Mesodermal cell (in vitro differentiated cells): ENCODE measurements around the gene SULT4A1.

Source experiments
- H3K27ac ChIP-seq: 2 replicates; pipeline ENCODE4 v1.7.0; 2013; ENCODE audit warnings: mild to moderate bottlenecking, low read depth, low read length, moderate library complexity; ENCODE audit not compliant: severe bottlenecking
- H3K36me3 ChIP-seq: 2 replicates; pipeline ENCODE4 v1.7.1; 2013; ENCODE audit warnings: mild to moderate bottlenecking, low read length, moderate library complexity; ENCODE audit not compliant: control insufficient read depth, insufficient read depth
- H3K4me1 ChIP-seq: one replicate; pipeline ENCODE4 v1.7.1; 2013; ENCODE audit warnings: mild to moderate bottlenecking, low read length; ENCODE audit not compliant: insufficient read depth, control insufficient read depth, poor library complexity, severe bottlenecking
- H3K4me3 ChIP-seq: 2 replicates; pipeline ENCODE4 v1.7.0; 2013; ENCODE audit warnings: low read length, control low read depth, mild to moderate bottlenecking; ENCODE audit not compliant: insufficient read depth, poor library complexity, severe bottlenecking; ENCODE audit errors: extremely low read depth
- H3K9me3 ChIP-seq: 2 replicates; pipeline ENCODE4 v1.7.1; 2013; ENCODE audit warnings: mild to moderate bottlenecking, low read length, moderate library complexity; ENCODE audit not compliant: control insufficient read depth
- WGBS, 2 experiments: methylation state at CpG; one replicate each; pipeline ENCODE4 v1.1.5; 2013; ENCODE audit warnings: missing lambda C conversion rate in 2 of 2; ENCODE audit not compliant: insufficient coverage in 2 of 2; 5-methylcytosine and 5-hydroxymethylcytosine counted together

SULT4A1 gene

DNA sequence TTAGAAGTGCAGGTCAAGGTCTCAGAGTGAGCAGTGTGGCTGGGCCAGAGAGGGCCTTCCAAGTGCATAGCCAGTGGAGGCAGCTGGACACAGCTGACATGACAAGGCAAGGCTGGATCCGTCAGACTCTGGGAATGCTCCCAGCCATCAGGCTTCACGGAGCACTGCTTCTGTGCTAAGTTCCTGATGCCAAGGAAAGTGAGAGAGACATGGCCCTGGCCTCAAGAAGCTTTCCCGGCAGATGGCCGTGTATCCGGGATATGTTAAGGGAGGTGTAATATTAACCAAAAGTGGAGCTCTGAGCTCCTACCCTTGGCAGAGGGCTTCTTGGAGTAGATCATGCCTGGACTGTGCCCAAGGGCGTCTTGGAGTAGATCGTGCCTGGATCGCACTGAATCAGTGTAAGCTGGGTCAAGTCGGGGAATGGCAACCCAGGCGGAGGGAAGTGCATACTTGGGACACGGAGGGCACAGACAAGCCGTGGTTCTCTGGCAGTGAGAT lies 42.8 kb downstream of the SULT4A1 start:
- Histone ChIP-seq H3K36me3 (no peaks in the 10 kb centered on the region), H3K4me1 (no peaks in the 10 kb centered on the region)
- 94 to 96% methylated on average over 9 to 12 of the region's 12 CpGs for WGBS, 2 experiments

DNA sequence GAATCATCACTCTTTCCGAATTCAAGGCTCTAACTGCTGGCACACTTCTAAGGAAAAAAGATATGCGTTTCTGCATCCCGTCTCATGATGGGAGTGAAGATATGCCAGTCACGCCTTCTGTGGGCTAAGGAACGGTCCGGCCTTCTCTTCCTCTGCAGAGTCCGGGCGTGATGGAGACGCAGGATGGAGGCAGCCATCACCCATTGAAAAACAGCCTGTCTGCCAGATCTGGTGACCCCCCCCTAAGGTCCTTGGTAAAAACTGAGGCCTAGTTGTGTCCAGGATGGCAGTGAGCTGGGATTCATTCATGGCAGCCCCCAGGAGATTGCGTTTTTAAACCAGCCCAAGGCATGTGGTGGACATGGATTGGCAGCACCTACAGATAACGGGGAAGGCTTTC lies 43.3 kb downstream of the SULT4A1 start:
- H3K4me3 ChIP-seq: no peak overlapping the region
- no peaks in the 10 kb centered on the region for H3K9me3 ChIP-seq
- peaks cover 2% of the 10 kb centered on the region for H3K36me3 ChIP-seq
- no peak overlapping the region for H3K27ac ChIP-seq
- WGBS, 2 experiments: 94 to 95% methylated on average over 9 to 11 of the region's 11 CpGs
- no peaks in the 10 kb centered on the region for H3K4me1 ChIP-seq

More for the DNA sequence above, 42.8 kb downstream of the SULT4A1 start:
- Histone ChIP-seq H3K9me3 (no peaks in the 10 kb centered on the region), H3K4me3 (no peak overlapping the region), H3K27ac (no peak overlapping the region)

DNA sequence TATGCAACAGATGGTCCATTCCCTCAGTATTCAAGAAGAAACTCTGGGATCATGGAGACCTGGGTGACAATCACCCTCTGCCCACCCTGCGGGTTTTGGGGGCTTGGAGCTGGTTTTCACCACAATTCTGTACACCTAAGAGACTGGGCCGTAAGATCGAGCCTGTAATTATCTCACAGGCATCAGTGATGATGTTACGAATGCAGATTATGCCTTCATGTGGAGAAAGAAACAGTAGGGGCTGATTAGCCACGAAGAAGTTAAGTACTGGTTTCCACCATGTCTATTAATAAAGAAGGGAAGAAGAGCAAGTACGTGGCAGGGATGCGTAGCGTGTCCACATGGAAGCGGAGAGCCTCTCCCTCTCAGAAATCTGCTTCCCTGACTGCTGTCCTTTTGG lies 44.9 kb downstream of the SULT4A1 start:
- WGBS, 2 experiments: 94 to 95% methylated on average over 5 to 9 of the region's 9 CpGs
- no peak overlapping the region for H3K4me3 ChIP-seq
- peaks cover 5% of the 10 kb centered on the region for H3K4me1 ChIP-seq
- H3K27ac ChIP-seq: no peak overlapping the region
- peaks cover 2% of the 10 kb centered on the region for H3K36me3 ChIP-seq
- H3K9me3 ChIP-seq: no peaks in the 10 kb centered on the region

DNA sequence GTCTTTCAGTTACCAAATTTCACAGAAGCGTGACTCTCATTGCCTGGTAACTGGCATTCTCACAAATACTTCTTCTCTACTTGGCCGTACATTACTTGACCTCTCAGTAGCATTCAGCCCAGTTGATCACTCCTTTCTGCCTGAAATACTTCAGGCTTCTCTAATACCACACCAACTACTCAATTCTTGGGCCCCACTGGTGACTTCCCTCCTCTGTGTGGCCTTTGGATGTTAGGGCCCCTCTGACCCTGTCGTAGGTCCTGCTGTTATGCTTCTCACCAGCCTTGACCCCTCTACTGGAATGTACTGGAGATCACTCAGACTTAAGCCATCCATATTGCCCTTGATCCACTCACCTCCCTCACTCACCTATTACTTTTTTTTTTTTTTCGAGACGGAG lies 48.0 kb downstream of the SULT4A1 start:
- WGBS, 2 experiments: 97 to 100% methylated on average over 4 to 5 of the region's 5 CpGs
- Histone ChIP-seq H3K9me3 (no peaks in the 10 kb centered on the region), H3K4me3 (no peak overlapping the region), H3K27ac (no peak overlapping the region), H3K36me3 (peaks cover 2% of the 10 kb centered on the region), H3K4me1 (peaks cover 5% of the 10 kb centered on the region)

DNA sequence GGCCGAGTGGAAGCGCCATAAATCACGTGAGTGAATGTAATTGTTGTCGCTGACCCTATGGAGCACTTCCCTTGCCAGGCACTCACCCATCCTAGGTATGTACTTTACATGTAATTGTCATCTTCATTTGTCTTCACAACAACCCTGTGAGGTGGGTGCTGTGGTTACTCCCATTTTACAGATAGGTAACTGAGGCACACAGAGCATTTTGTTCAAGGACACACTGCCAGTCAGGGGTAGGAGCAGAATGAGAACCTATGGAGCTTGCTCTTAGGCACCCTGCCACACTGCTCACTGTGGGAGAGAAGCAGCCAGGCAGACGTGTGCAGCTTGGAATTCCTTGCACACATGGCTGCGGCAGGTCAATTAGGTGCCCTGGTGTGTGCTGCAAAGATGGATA lies 49.4 kb downstream of the SULT4A1 start:
- 70 to 71% methylated on average over 2 of the region's 6 CpGs for WGBS, 2 experiments
- peak overlapping the region; percentile 76 for H3K4me3 ChIP-seq
- no peak overlapping the region for H3K27ac ChIP-seq
- peaks cover 5% of the 10 kb centered on the region for H3K4me1 ChIP-seq
- no peaks in the 10 kb centered on the region for H3K9me3 ChIP-seq
- peaks cover 2% of the 10 kb centered on the region for H3K36me3 ChIP-seq

DNA sequence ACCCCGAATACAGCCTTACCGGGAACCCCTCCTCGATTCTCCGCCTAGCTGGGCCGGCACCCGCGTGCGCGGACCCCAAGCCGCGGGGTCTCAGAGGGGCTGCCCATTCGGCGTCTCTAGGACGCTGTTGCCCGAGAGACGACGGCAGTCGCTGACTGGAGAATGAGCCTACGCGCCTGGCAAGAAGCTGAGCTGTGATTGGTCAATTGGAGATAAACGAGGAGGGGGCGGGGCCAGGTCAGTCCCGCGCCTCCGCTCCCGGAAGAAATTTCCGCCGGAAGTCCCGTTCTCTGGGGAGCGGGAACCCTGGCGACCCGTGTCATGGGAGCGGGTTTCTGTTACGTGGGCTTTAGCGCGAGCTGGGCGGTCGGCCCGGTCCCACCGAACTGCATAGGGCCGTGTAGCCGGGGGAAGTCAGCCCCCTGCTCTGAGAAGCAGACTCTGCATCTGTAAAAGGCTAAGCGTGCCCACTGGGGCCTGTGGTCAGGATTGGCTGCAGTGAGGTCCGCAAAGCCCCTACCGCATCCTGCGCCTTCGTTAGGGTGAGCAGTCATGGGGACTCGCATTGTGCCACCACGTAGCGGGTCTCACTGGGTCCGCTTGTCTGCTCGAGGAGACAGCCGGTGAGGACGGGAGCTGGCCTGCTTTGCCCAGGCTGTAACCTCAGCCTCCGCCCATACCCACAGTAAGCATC lies 50.0 kb downstream of the SULT4A1 start, which contains the start of gene EFCAB6:
Gene EFCAB6, minus strand, starts transcription at position 157 of the 694 bp plus-strand sequence. CDS start 29,987 bp downstream, outside the sequence.
- Histone ChIP-seq H3K9me3 (no peaks in the 10 kb centered on the region), H3K27ac (peak within 1 kb of the TSS; percentile 53), H3K4me1 (peaks cover 5% of the 10 kb centered on the region), H3K36me3 (peaks cover 2% of the 10 kb centered on the region), H3K4me3 (peak within 1 kb of the TSS; percentile 76)
- 0 to 1% methylated on average over 49 to 51 of the region's 55 CpGs for WGBS, 2 experiments

DNA sequence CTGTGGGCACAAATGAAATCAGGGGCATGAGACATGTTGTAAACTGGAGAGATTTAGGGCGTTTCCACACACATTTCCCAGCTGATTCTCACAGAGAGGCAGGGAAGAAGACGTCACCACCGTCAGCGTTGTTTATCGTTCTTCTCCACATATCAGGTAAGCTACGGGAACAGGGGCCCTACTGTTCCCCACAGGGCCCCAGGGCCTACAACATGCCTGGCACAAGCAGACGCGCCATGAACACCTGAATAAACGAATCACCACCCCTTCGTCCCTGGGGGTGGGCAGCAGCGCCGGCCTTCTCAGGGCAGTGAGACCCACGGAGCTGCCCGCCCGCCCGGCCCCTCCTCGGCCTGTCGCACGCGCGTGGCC lies 50.5 kb downstream of the SULT4A1 start:
- Histone ChIP-seq H3K9me3 (no peaks in the 10 kb centered on the region), H3K36me3 (peaks cover 2% of the 10 kb centered on the region), H3K27ac (no peak overlapping the region), H3K4me1 (peaks cover 5% of the 10 kb centered on the region), H3K4me3 (peak overlapping the region; percentile 76)
- WGBS, 2 experiments: 0 to 1% methylated on average over 13 to 21 of the region's 21 CpGs

DNA sequence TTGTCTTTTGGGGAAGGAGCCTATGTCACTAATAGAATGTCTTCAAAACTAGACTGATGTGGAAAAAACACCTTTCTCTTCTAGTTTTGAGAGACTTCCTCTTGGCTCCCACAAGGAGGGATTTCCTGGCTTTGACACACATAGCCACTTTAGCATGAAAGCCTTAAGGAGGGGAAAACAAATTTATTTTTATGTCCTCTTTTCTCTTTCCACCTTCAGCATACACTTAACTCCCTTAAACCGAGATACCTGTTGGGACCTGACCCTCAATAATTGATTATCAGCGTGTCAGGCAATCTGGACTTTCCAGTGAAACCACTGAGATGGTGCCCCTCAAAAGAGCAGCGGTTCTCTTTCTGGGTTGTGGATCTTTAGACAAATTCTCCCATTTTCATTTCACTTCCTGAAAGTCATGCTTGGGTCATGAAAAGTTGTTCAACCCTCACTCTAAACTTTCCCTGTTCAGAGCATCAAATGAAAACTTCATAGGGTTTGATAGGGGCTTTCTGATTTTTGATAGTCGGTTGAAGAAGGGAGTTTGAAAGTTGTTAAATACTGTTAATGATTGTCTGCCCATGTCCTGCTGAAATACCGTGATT lies 59.3 kb downstream of the SULT4A1 start:
- Histone ChIP-seq H3K9me3 (no peaks in the 10 kb centered on the region), H3K27ac (no peak overlapping the region), H3K4me3 (no peak overlapping the region), H3K4me1 (no peaks in the 10 kb centered on the region), H3K36me3 (no peaks in the 10 kb centered on the region)
- 61 to 78% methylated on average over 2 to 3 of the region's 5 CpGs for WGBS, 2 experiments

DNA sequence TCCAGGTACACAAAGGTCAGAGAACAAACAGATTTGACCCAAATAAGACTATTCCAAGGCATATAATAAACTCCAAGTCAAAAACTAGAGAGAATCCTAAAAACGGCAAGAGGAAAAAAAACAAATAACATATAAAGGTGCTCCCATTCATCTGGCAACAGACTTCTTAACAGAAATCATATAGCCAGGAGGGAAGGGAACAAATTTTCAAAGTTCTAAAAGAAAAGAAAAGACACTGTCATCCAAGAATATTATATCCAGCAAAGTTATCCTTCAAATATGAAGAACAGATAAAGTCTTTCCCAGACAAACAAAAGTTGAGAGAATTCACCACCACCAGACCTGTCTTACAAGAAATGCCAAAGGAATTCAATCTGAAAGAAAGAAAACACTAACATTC lies 61.3 kb downstream of the SULT4A1 start:
- H3K27ac ChIP-seq: no peak overlapping the region
- no peaks in the 10 kb centered on the region for H3K9me3 ChIP-seq
- H3K4me1 ChIP-seq: no peaks in the 10 kb centered on the region
- no CpG with 5 or more reads among the region's 1 CpG for WGBS, 2 experiments
- no peaks in the 10 kb centered on the region for H3K36me3 ChIP-seq
- no peak overlapping the region for H3K4me3 ChIP-seq

DNA sequence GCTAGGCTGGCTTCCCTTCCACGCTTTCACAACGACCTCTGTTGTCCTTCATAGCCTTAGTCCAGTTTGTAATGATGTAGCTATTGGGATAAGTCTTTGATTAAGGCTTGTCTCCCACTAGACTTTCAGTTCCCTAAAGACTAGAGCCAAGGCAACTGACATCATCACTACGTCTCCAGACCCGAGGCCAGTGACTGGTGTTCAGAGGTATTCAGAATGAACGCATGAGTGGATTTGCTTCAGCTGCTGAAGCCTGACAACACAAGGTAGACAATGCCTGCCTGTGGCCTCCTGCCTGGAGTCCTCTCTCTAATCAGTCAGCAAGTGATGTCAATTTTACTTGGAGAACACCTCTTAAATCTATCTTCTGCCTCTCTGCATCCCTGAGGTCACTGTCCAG lies 63.8 kb downstream of the SULT4A1 start:
- WGBS, 2 experiments: 93 to 100% methylated on average over 2 to 3 of the region's 5 CpGs

DNA sequence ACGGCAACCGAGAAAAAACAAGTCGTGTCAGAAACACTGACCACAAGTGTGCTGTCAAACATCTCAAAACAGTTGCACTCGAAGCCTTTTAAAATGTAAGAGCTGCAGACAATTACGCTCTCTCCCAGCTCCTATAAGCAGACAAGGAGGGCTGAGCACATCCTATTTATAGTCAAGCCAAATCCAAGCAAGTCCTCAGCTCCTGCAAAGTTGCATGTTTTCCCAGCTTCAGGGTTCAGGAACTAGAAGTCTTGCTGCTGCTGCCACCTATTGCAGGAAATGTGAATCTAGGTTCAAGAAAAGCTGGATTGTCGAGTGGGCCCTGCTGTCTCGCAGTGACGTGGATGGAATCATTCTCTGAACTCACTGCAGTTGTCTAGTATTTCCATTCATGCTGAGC lies 65.7 kb downstream of the SULT4A1 start:
- WGBS, 2 experiments: 71 to 73% methylated on average over 8 of the region's 8 CpGs
- Histone ChIP-seq H3K36me3 (no peaks in the 10 kb centered on the region), H3K9me3 (no peaks in the 10 kb centered on the region), H3K27ac (no peak overlapping the region), H3K4me1 (no peaks in the 10 kb centered on the region), H3K4me3 (no peak overlapping the region)

More for the DNA sequence above, 63.8 kb downstream of the SULT4A1 start:
- no peaks in the 10 kb centered on the region for H3K36me3 ChIP-seq
- H3K4me1 ChIP-seq: no peaks in the 10 kb centered on the region
- no peak overlapping the region for H3K27ac ChIP-seq
- H3K4me3 ChIP-seq: no peak overlapping the region
- H3K9me3 ChIP-seq: no peaks in the 10 kb centered on the region
